HEK293T (cell line): ENCODE measurements around the gene FBXL17.

Experiments
- BHLHE40 ChIP-seq: fragments of 450-650 bp; IDR thresholded peaks from 2 replicates; pipeline ENCODE4 v1.6.1; 2016; ENCODE audit warnings: mild to moderate bottlenecking, moderate library complexity, borderline replicate concordance
- ELF4 ChIP-seq: fragments of 450-650 bp; IDR thresholded peaks from 2 replicates; pipeline ENCODE4 v1.6.1; 2017; ENCODE audit warnings: antibody characterized with exemption
- FOXK2 ChIP-seq: fragments of 450-650 bp; IDR thresholded peaks from 2 replicates; pipeline ENCODE4 v1.6.1; 2016; ENCODE audit warnings: mild to moderate bottlenecking
- FOXM1 ChIP-seq: fragments of 450-650 bp; IDR thresholded peaks from 2 replicates; pipeline ENCODE4 v1.6.1; 2017; ENCODE audit warnings: mild to moderate bottlenecking, borderline replicate concordance
- HDGF ChIP-seq: fragments of 450-650 bp; IDR thresholded peaks from 2 replicates; pipeline ENCODE4 v1.6.1; 2017; ENCODE audit warnings: antibody characterized with exemption, borderline replicate concordance
- NFRKB ChIP-seq: fragments of 450-650 bp; IDR thresholded peaks from 2 replicates; pipeline ENCODE4 v1.6.1; 2016; ENCODE audit warnings: mild to moderate bottlenecking, moderate library complexity
- SP1 ChIP-seq: fragments of 450-650 bp; IDR thresholded peaks from 2 replicates; pipeline ENCODE4 v1.6.1; 2017
- SUZ12 ChIP-seq: fragments of 450-650 bp; IDR thresholded peaks from 2 replicates; pipeline ENCODE4 v1.6.1; 2016; ENCODE audit warnings: mild to moderate bottlenecking

- TF ChIP-seq ELF4 (no peak), SP1 (no peak), FOXK2 (no peak), BHLHE40 (no peak), NFRKB (no peak), HDGF (no peak), SUZ12 (no peak), FOXM1 (no peak)
Measured at GRCh38 chr5:107867266-107867665, 514.6 kb downstream of the FBXL17 start.
